H1 (cell line): ENCODE data around the gene DSTN.

Experiments
- KDM4A ChIP-seq: IDR thresholded peaks from one replicate; pipeline ENCODE4 v1.7.1; 2012; ENCODE audit warnings: low read depth, mild to moderate bottlenecking, moderate library complexity, low read length, inconsistent platforms; ENCODE audit not compliant: severe bottlenecking
- TF ChIP-seq, protein P1 (sequence below): IDR thresholded peaks from 2 replicates; pipeline ENCODE4 v1.6.1; 2011; ENCODE audit warnings: low read depth, mild to moderate bottlenecking, low read length; ENCODE audit not compliant: insufficient read depth
- TF ChIP-seq, protein P2 (sequence below), 3 experiments: IDR thresholded peaks; 1 replicate in 2 of 3; 2 replicates in 1 of 3; pipeline versions ENCODE4 v1.5.1 to v1.6.1; 2011; ENCODE audit warnings: low read length in 3 of 3, mild to moderate bottlenecking in 3 of 3, inconsistent platforms in 2 of 3, low read depth in 1 of 3, moderate library complexity in 1 of 3; ENCODE audit not compliant: insufficient read depth in 1 of 3; ENCODE audit errors: control extremely low read depth in 1 of 3

DNA sequence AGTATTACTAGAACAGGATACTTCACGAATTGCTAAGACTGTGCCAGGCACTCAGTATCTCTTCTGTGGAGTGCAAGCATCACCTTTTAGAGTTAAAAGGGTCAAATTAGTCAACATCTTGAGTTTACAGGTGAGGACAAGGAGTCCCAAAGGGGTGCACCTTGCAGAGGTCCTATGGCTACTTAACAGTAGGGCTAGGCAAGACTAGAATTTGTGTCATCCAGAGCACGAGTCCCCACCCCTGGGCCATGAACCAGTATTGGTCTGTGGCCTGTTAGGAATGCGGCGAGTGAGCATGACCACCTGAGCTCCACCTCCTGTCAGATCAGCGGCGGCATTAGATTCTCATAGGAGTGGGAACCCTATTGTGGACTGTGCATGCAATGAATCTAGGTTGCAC is 10.5 kb upstream of the DSTN start:
- TF ChIP-seq, protein P1, sequence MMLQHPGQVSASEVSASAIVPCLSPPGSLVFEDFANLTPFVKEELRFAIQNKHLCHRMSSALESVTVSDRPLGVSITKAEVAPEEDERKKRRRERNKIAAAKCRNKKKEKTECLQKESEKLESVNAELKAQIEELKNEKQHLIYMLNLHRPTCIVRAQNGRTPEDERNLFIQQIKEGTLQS, result no peak
- TF ChIP-seq, protein P2, sequence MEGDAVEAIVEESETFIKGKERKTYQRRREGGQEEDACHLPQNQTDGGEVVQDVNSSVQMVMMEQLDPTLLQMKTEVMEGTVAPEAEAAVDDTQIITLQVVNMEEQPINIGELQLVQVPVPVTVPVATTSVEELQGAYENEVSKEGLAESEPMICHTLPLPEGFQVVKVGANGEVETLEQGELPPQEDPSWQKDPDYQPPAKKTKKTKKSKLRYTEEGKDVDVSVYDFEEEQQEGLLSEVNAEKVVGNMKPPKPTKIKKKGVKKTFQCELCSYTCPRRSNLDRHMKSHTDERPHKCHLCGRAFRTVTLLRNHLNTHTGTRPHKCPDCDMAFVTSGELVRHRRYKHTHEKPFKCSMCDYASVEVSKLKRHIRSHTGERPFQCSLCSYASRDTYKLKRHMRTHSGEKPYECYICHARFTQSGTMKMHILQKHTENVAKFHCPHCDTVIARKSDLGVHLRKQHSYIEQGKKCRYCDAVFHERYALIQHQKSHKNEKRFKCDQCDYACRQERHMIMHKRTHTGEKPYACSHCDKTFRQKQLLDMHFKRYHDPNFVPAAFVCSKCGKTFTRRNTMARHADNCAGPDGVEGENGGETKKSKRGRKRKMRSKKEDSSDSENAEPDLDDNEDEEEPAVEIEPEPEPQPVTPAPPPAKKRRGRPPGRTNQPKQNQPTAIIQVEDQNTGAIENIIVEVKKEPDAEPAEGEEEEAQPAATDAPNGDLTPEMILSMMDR (IDR thresholded peaks at IDR 0.05; ENCODE audit: control extremely low read depth in 1 of 3, insufficient read depth in 1 of 3, low read depth in 1 of 3, low read length in 3 of 3), result no peak
- TF ChIP-seq KDM4A, result no peak
